ENCODE measurements around the gene PAX3.

The PAX3 gene

DNA sequence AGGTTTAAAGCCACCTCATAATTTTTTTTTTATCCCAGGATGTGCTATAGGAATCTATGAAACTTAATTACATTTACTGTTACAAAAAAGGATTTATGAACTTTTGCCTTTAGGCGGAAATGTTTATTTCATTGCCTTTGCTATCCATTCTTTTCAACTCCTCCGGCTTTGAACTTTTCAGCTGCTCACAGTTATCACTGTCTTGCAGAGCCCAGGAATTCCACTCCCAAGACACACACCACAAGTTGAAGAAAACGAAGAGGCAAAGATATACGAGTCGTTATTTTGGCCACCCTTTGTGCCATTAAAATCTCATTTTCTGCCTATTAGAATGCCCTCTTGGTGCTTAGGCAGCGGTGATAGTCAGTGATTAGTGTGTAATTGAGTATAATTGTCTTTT, 80.0 kb downstream of the PAX3 start:
- Histone ChIP-seq H3K4me1 (ENCODE audit: control insufficient read depth in 1 of 2, insufficient read depth in 2 of 2, low read length in 2 of 2) (no peaks in the 10 kb centered on the region), H3K27me3 (ENCODE audit: control insufficient read depth in 1 of 2, insufficient read depth in 2 of 2, low read length in 2 of 2) (no peaks in the 10 kb centered on the region), H3K4me3 (ENCODE audit: low read depth in 1 of 2, low read length in 2 of 2) (no peak overlapping the region), H3K9ac (ENCODE audit: low read depth in 1 of 2, low read length in 2 of 2) (no peak overlapping the region), H3K27ac (ENCODE audit: low read depth, low read length) (no peak overlapping the region), H3K36me3 (ENCODE audit: control insufficient read depth in 1 of 2, insufficient read depth in 2 of 2, low read length in 2 of 2) (no peaks in the 10 kb centered on the region), H3K9me3 (ENCODE audit: control insufficient read depth in 1 of 2, low read length in 2 of 2) (no peaks in the 10 kb centered on the region)

DNA sequence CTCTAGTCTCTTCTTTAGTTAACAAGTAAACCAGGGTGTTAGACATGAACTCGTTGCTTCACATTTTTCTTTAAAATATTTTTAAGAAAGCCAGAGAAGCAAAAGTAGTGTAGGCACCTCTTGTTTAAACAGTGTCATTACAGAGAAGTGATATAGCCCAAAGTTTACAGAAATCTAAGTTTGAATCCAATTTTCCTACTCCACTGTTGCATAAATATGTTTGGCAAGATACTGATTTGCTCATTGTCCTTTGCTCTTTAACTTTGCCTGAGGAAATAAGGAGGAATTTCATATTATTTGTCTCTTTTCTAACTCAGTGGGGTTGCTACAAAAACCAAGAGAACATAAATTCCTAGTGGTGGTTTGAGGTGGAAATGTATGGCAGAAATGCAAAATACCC, 81.1 kb downstream of the PAX3 start:
- Histone ChIP-seq H3K36me3 (ENCODE audit: control insufficient read depth in 1 of 2, insufficient read depth in 2 of 2, low read length in 2 of 2) (no peaks in the 10 kb centered on the region), H3K27ac (ENCODE audit: low read depth, low read length) (no peak overlapping the region), H3K4me1 (ENCODE audit: control insufficient read depth in 1 of 2, insufficient read depth in 2 of 2, low read length in 2 of 2) (no peaks in the 10 kb centered on the region), H3K9me3 (ENCODE audit: control insufficient read depth in 1 of 2, low read length in 2 of 2) (no peaks in the 10 kb centered on the region), H3K9ac (ENCODE audit: low read depth in 1 of 2, low read length in 2 of 2) (no peak overlapping the region), H3K4me3 (ENCODE audit: low read depth in 1 of 2, low read length in 2 of 2) (no peak overlapping the region), H3K27me3 (ENCODE audit: control insufficient read depth in 1 of 2, insufficient read depth in 2 of 2, low read length in 2 of 2) (no peaks in the 10 kb centered on the region)

DNA sequence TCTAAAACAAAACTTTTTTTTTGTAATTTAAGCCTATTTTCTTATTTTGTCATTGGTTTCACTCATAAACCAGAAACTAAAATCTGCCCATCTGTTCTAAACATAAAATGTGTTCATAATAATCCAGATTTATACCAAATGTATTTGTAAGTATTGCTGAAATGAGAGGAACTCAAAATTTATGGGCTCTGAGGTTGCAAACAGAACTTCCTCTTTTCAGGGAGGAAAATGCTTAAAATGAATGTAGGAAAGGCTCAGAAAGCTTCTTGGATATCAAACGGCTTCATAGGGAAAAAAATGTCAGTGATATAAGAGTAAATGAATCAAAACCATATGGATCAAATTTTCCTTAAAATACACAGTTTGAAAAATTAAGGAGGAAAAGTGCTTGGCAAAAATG, 83.9 kb downstream of the PAX3 start:
- no peak overlapping the region for H3K27ac ChIP-seq (ENCODE audit: low read depth, low read length)
- no peak overlapping the region for H3K4me3 ChIP-seq (ENCODE audit: low read depth in 1 of 2, low read length in 2 of 2)
- H3K9ac ChIP-seq (ENCODE audit: low read depth in 1 of 2, low read length in 2 of 2) = no peak overlapping the region
- no peaks in the 10 kb centered on the region for H3K36me3 ChIP-seq (ENCODE audit: control insufficient read depth in 1 of 2, insufficient read depth in 2 of 2, low read length in 2 of 2)
- peaks cover 0 to 3% of the 10 kb centered on the region in 2 donors for H3K27me3 ChIP-seq (ENCODE audit: control insufficient read depth in 1 of 2, insufficient read depth in 2 of 2, low read length in 2 of 2)
- H3K9me3 ChIP-seq (ENCODE audit: control insufficient read depth in 1 of 2, low read length in 2 of 2) = no peaks in the 10 kb centered on the region
- no peaks in the 10 kb centered on the region for H3K4me1 ChIP-seq (ENCODE audit: control insufficient read depth in 1 of 2, insufficient read depth in 2 of 2, low read length in 2 of 2)

DNA sequence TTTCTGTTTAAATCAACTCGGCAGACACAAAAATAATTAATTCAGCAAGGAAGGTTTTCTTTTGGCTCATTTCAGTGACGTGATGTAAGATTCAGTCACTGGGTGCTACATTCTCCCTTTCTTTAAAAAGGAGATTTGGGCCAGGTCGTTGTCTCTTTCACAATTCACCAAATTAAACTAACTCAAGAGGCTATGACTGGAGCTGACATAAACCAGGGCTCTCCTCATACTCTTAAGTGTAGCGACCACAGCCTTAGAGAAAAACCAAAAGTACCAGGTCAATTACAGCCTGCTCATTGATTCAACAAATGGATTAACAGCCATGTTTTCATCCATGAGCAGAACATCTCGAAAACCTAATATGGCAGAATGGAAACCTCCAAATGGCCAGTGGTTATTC, 85.7 kb downstream of the PAX3 start:
- H3K4me3 ChIP-seq (ENCODE audit: low read depth in 1 of 2, low read length in 2 of 2) = no peak overlapping the region
- H3K4me1 ChIP-seq (ENCODE audit: control insufficient read depth in 1 of 2, insufficient read depth in 2 of 2, low read length in 2 of 2) = no peaks in the 10 kb centered on the region
- H3K9ac ChIP-seq (ENCODE audit: low read depth in 1 of 2, low read length in 2 of 2) = no peak overlapping the region
- H3K36me3 ChIP-seq (ENCODE audit: control insufficient read depth in 1 of 2, insufficient read depth in 2 of 2, low read length in 2 of 2) = no peaks in the 10 kb centered on the region
- no peaks in the 10 kb centered on the region for H3K9me3 ChIP-seq (ENCODE audit: control insufficient read depth in 1 of 2, low read length in 2 of 2)
- H3K27ac ChIP-seq (ENCODE audit: low read depth, low read length) = no peak overlapping the region
- H3K27me3 ChIP-seq (ENCODE audit: control insufficient read depth in 1 of 2, insufficient read depth in 2 of 2, low read length in 2 of 2) = peaks cover 0 to 3% of the 10 kb centered on the region in 2 donors

DNA sequence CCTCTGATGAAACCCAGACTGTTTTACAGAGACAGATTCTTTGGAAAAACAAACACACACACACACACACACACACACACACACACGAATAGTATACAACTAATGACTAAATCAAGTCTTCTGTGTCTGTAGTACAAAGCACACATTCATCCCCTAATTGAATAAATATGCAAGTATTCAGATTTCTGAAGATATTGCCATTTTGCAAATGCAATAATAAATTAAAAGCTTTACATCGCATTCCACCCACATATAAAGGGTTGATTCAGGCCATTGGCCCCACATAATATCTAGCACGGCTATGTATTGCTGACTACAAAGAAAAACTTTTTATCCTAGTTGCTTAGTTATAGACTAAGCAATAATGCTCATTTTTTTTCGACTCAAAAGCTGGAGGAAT, 86.2 kb downstream of the PAX3 start:
- Histone ChIP-seq H3K27me3 (ENCODE audit: control insufficient read depth in 1 of 2, insufficient read depth in 2 of 2, low read length in 2 of 2) (peaks cover 0 to 3% of the 10 kb centered on the region in 2 donors), H3K4me1 (ENCODE audit: control insufficient read depth in 1 of 2, insufficient read depth in 2 of 2, low read length in 2 of 2) (no peaks in the 10 kb centered on the region)

DNA sequence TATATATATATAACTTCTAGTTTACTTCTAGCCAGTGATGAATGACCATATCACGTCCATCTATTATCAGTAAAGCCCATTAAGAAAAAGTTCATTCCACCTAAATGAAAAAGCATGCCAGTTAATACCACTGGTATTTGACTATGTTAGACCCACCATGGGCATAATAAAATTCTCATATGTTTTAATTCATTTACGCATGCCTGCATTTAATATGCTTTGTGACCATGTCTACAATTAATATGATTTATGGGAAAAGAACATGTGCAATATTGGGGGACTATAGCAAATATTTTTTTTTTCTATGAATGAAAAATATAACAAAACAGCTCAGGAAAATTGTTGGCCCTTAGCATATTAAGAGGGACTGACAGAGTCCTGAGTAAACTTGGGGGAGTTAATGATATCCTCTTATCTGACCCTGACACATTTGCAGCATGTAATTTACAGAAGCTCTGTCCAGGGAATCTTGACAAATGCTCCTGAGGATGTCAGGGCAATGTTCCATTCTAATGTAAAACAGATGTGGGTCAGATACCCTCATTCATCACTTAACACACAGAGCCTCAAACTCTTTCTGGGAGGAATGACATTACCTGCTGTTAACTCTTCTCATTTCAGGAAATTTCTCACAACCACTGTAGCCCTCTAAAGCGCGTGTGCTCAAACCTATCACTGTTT, 90.6 kb downstream of the PAX3 start:
- Histone ChIP-seq H3K9me3 (ENCODE audit: control insufficient read depth in 1 of 2, low read length in 2 of 2) (no peaks in the 10 kb centered on the region), H3K27me3 (ENCODE audit: control insufficient read depth in 1 of 2, insufficient read depth in 2 of 2, low read length in 2 of 2) (peaks cover 0 to 3% of the 10 kb centered on the region in 2 donors), H3K4me3 (ENCODE audit: low read depth in 1 of 2, low read length in 2 of 2) (no peak overlapping the region), H3K36me3 (ENCODE audit: control insufficient read depth in 1 of 2, insufficient read depth in 2 of 2, low read length in 2 of 2) (no peaks in the 10 kb centered on the region), H3K9ac (ENCODE audit: low read depth in 1 of 2, low read length in 2 of 2) (no peak overlapping the region), H3K4me1 (ENCODE audit: control insufficient read depth in 1 of 2, insufficient read depth in 2 of 2, low read length in 2 of 2) (no peaks in the 10 kb centered on the region), H3K27ac (ENCODE audit: low read depth, low read length) (no peak overlapping the region)

More for the DNA sequence above, 86.2 kb downstream of the PAX3 start:
- H3K9ac ChIP-seq (ENCODE audit: low read depth in 1 of 2, low read length in 2 of 2) = no peak overlapping the region
- H3K4me3 ChIP-seq (ENCODE audit: low read depth in 1 of 2, low read length in 2 of 2) = no peak overlapping the region
- H3K27ac ChIP-seq (ENCODE audit: low read depth, low read length) = no peak overlapping the region
- no peaks in the 10 kb centered on the region for H3K36me3 ChIP-seq (ENCODE audit: control insufficient read depth in 1 of 2, insufficient read depth in 2 of 2, low read length in 2 of 2)
- no peaks in the 10 kb centered on the region for H3K9me3 ChIP-seq (ENCODE audit: control insufficient read depth in 1 of 2, low read length in 2 of 2)

DNA sequence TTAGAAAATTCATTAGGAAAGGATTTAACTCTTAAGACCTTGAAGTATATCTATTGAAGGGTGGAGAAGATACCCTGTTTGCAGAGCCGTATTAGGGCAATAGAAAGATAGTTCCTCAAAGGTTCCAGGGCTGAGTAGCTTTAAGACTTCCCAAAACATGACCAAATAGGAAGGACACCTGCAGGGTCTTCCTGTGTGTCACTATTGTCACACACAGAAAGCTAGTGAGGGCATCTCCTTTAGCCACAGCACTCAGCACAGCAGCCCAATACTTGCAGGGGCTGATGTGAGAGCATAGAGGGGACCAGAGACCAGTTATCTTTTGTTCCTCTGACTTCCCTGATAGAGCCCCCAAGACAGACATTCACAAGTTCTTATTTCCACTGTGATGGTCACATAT, 93.7 kb downstream of the PAX3 start:
- Histone ChIP-seq H3K4me3 (ENCODE audit: low read depth in 1 of 2, low read length in 2 of 2) (no peak overlapping the region), H3K27ac (ENCODE audit: low read depth, low read length) (no peak overlapping the region), H3K27me3 (ENCODE audit: control insufficient read depth in 1 of 2, insufficient read depth in 2 of 2, low read length in 2 of 2) (no peaks in the 10 kb centered on the region), H3K4me1 (ENCODE audit: control insufficient read depth in 1 of 2, insufficient read depth in 2 of 2, low read length in 2 of 2) (no peaks in the 10 kb centered on the region), H3K9ac (ENCODE audit: low read depth in 1 of 2, low read length in 2 of 2) (no peak overlapping the region), H3K36me3 (ENCODE audit: control insufficient read depth in 1 of 2, insufficient read depth in 2 of 2, low read length in 2 of 2) (no peaks in the 10 kb centered on the region), H3K9me3 (ENCODE audit: control insufficient read depth in 1 of 2, low read length in 2 of 2) (no peaks in the 10 kb centered on the region)

DNA sequence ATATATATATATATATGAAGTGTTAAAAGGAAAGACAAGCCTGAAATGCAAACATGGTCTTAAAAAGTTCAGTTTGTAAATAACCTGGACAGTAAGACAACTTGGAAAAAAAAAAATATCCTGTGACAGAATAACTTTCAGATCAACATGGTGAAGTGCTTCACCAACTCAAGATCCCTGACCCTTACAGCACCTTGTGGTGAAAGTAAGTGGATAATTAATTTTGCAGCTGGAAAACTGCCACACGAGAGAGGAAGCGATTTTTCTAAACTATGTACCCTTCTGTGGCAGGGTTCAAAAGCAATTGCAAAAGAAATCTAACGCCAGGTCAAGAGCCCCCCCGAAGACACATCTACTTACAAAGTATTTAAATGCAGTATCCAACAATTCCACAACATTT, 95.8 kb downstream of the PAX3 start:
- Histone ChIP-seq H3K27me3 (ENCODE audit: control insufficient read depth in 1 of 2, insufficient read depth in 2 of 2, low read length in 2 of 2) (no peaks in the 10 kb centered on the region), H3K36me3 (ENCODE audit: control insufficient read depth in 1 of 2, insufficient read depth in 2 of 2, low read length in 2 of 2) (no peaks in the 10 kb centered on the region), H3K9ac (ENCODE audit: low read depth in 1 of 2, low read length in 2 of 2) (no peak overlapping the region), H3K4me3 (ENCODE audit: low read depth in 1 of 2, low read length in 2 of 2) (no peak overlapping the region), H3K27ac (ENCODE audit: low read depth, low read length) (no peak overlapping the region), H3K9me3 (ENCODE audit: control insufficient read depth in 1 of 2, low read length in 2 of 2) (no peaks in the 10 kb centered on the region), H3K4me1 (ENCODE audit: control insufficient read depth in 1 of 2, insufficient read depth in 2 of 2, low read length in 2 of 2) (no peaks in the 10 kb centered on the region)

DNA sequence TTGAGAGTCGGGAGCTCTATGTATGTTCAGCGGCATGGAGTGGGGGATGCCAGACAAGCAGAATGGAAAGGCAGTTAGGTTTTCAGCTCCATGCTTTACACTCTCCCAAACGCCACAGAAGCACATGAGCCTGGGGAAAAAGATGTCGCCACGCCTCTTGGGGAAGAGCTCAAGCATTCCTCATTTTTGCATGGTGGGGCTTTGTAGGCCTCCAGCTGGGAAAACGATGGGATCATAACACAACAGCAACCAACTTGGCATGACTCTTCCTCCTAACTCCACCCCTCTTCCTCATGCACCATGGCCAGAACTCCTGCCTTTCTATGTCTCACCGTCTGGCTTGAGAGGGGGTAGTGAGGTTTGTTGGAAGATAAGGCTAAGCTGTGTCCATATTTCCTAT, 102.6 kb downstream of the PAX3 start:
- Histone ChIP-seq H3K9ac (ENCODE audit: low read depth in 1 of 2, low read length in 2 of 2) (no peak overlapping the region), H3K27me3 (ENCODE audit: control insufficient read depth in 1 of 2, insufficient read depth in 2 of 2, low read length in 2 of 2) (no peaks in the 10 kb centered on the region), H3K4me1 (ENCODE audit: control insufficient read depth in 1 of 2, insufficient read depth in 2 of 2, low read length in 2 of 2) (no peaks in the 10 kb centered on the region), H3K9me3 (ENCODE audit: control insufficient read depth in 1 of 2, low read length in 2 of 2) (no peaks in the 10 kb centered on the region), H3K4me3 (ENCODE audit: low read depth in 1 of 2, low read length in 2 of 2) (no peak overlapping the region), H3K27ac (ENCODE audit: low read depth, low read length) (no peak overlapping the region), H3K36me3 (ENCODE audit: control insufficient read depth in 1 of 2, insufficient read depth in 2 of 2, low read length in 2 of 2) (no peaks in the 10 kb centered on the region)

DNA sequence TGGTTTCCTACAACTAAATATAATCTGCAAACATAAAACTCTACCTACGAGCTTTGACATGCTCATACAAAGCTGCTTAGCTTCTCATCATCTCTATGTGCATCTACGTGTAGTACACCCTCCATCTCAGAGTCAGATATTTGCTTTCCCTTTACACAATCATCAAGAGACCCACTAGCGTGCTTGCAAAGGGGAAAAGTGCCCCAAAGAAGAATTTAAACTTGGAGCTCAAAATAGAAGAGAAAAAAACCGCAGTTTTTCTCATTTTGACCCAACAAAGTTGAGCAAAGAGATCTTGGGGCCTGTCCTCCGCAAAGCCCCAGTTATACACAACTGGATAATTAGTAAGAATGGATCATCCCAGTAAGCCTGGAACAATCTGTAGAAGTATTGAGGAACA, 104.1 kb downstream of the PAX3 start:
- Histone ChIP-seq H3K27me3 (ENCODE audit: control insufficient read depth in 1 of 2, insufficient read depth in 2 of 2, low read length in 2 of 2) (no peaks in the 10 kb centered on the region), H3K9me3 (ENCODE audit: control insufficient read depth in 1 of 2, low read length in 2 of 2) (no peaks in the 10 kb centered on the region), H3K4me1 (ENCODE audit: control insufficient read depth in 1 of 2, insufficient read depth in 2 of 2, low read length in 2 of 2) (no peaks in the 10 kb centered on the region), H3K36me3 (ENCODE audit: control insufficient read depth in 1 of 2, insufficient read depth in 2 of 2, low read length in 2 of 2) (no peaks in the 10 kb centered on the region), H3K4me3 (ENCODE audit: low read depth in 1 of 2, low read length in 2 of 2) (no peak overlapping the region), H3K27ac (ENCODE audit: low read depth, low read length) (no peak overlapping the region), H3K9ac (ENCODE audit: low read depth in 1 of 2, low read length in 2 of 2) (no peak overlapping the region)

Data from duodenal mucosa (tissue), 2 donors.